Effector memory CD4-positive, alpha-beta T cell (primary cell): Measurements from ENCODE around the gene FNIP2.

Experiments
- DNase-seq, 3 donors: peaks; one replicate each; pipeline ENCODE4 v3.0.0-alpha.2; 2020
- H3K27ac ChIP-seq: 2 replicates; pipeline ENCODE4 v1.7.0; 2013; ENCODE audit warnings: mild to moderate bottlenecking, low read length, moderate library complexity; ENCODE audit not compliant: insufficient read depth, poor library complexity, severe bottlenecking
- H3K27me3 ChIP-seq: replicated peaks from 2 replicates; pipeline ENCODE4 v1.7.0; 2013; ENCODE audit warnings: mild to moderate bottlenecking, low read length; ENCODE audit not compliant: insufficient read depth, control insufficient read depth, poor library complexity, severe bottlenecking
- H3K36me3 ChIP-seq: 2 replicates; pipeline ENCODE4 v1.7.0; 2013; ENCODE audit warnings: mild to moderate bottlenecking, low read length, moderate library complexity; ENCODE audit not compliant: control insufficient read depth, insufficient read depth
- H3K4me1 ChIP-seq: 2 replicates; pipeline ENCODE4 v1.7.0; 2013; ENCODE audit warnings: low read length, mild to moderate bottlenecking; ENCODE audit not compliant: control insufficient read depth, insufficient read depth, poor library complexity, severe bottlenecking
- H3K4me3 ChIP-seq: 2 replicates; pipeline ENCODE4 v1.7.0; 2013; ENCODE audit warnings: low read length, low read depth, mild to moderate bottlenecking; ENCODE audit not compliant: insufficient read depth, poor library complexity, severe bottlenecking
- H3K9me3 ChIP-seq: 2 replicates; pipeline ENCODE4 v1.7.0; 2013; ENCODE audit warnings: mild to moderate bottlenecking, low read length, moderate library complexity; ENCODE audit not compliant: control insufficient read depth

The FNIP2 gene

DNA sequence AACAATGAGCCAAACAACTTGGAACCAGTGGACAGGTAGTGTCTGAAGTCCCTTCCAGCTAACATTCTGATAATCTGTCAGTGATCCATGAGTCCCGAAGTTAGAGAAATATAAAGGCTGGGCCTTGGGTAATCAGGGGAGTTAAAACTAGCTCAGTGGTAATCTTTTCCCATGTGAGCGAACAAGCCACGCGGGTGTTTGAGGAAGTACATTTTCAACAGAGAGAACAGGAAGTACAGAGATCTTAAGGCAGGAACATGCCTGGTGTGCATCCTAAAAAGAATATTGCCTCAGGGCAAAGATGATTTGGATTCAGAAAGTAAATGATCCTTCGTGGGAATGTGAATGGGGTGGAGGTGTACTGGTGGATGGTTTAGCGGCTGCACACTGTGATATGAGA is 42.9 kb downstream of the FNIP2 start:
- Histone ChIP-seq H3K4me1 (peaks cover 10% of the 10 kb centered on the region), H3K36me3 (no peaks in the 10 kb centered on the region), H3K27me3 (no peaks in the 10 kb centered on the region), H3K27ac (no peak overlapping the region), H3K4me3 (no peak overlapping the region), H3K9me3 (no peaks in the 10 kb centered on the region)
- DNase-seq = no peak

DNA sequence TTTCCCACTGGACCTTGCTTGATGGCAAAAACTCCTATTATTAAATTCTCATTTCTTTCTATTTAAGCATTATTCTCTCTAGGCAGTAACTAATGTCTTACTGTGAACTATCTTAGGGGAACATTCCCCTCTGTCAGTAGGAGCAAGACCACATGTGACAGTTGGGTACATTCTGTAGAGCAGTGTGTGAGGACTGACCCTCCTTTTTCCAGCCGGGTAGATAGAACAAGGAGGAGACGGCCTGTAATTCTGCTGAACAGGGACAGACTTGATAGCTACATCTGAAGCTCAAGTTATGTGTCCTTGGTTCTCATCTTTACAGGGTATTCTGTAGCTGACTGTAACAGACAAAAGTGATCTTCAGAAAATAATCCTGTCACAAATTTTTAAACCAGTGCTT is 43.3 kb downstream of the FNIP2 start:
- H3K36me3 ChIP-seq = no peaks in the 10 kb centered on the region
- H3K27me3 ChIP-seq = no peaks in the 10 kb centered on the region
- no peak overlapping the region for H3K4me3 ChIP-seq
- no peak for DNase-seq
- peaks cover 14% of the 10 kb centered on the region for H3K4me1 ChIP-seq
- H3K27ac ChIP-seq = no peak overlapping the region
- H3K9me3 ChIP-seq = no peaks in the 10 kb centered on the region

DNA sequence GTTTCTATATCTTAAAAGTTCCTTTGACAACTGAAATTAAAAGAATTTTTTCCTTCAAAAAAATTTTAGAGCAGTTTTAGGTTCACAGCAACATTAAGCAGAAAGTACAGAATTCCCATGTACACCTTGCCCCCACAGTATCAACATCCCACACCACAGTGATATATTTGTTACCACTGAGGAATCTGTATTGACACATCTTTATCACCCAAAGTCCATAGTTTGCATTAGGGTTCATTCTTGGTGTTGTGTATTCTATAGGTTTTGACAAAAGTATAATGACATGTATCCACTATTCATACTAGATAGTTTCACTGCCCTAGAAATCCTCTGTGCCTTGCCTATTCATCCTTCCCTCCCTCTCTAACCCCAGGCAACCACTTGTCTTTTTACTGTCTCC is 43.7 kb downstream of the FNIP2 start:
- Histone ChIP-seq H3K4me3 (no peak overlapping the region), H3K4me1 (peaks cover 15% of the 10 kb centered on the region), H3K27ac (no peak overlapping the region), H3K27me3 (no peaks in the 10 kb centered on the region), H3K9me3 (no peaks in the 10 kb centered on the region), H3K36me3 (no peaks in the 10 kb centered on the region)
- no peak for DNase-seq

DNA sequence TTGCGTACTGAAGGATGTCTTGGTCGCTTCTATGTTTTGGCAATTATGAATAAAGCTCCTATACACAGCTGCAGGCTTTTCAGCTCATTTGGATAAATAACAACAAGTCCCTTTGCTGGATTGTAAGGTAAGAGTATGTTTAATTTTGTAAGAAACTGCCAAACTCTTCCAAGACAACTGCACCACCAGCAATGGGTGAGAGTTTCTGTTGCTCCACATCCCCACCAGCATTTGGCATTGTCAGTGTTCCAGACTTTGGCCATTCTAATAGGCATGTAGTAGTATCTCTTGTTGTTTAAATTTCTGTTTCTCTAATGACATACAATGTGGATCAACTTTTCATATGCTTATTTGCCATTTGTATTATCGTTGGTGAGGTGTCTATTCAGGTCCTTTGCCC is 44.3 kb downstream of the FNIP2 start:
- no peak for DNase-seq
- H3K9me3 ChIP-seq = no peaks in the 10 kb centered on the region
- H3K4me1 ChIP-seq = peaks cover 15% of the 10 kb centered on the region

DNA sequence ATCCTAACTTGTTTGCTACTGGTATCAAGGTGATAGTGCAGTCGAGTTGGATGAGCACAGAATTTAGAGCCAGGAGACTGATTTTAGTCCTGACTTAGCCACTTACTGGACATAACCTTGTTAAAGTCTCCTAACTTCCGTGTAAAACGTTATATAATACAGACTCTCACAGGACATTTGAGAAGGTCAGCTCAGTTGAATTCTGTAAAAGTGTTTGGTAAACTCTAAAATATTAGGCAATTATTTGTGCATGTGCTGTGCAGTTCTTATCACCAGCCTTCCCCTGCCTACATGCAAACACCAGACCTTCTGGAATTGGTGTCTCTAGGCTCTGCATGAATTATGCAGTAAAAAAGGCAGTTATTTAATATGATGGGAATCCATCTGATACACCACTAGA is 45.4 kb downstream of the FNIP2 start:
- H3K36me3 ChIP-seq = no peaks in the 10 kb centered on the region
- H3K27ac ChIP-seq = no peak overlapping the region
- H3K9me3 ChIP-seq = no peaks in the 10 kb centered on the region
- DNase-seq = no peak
- no peaks in the 10 kb centered on the region for H3K27me3 ChIP-seq
- H3K4me3 ChIP-seq = no peak overlapping the region
- peaks cover 21% of the 10 kb centered on the region for H3K4me1 ChIP-seq

More for the DNA sequence above, 44.3 kb downstream of the FNIP2 start:
- no peaks in the 10 kb centered on the region for H3K27me3 ChIP-seq
- H3K4me3 ChIP-seq = no peak overlapping the region
- no peak overlapping the region for H3K27ac ChIP-seq
- H3K36me3 ChIP-seq = no peaks in the 10 kb centered on the region

DNA sequence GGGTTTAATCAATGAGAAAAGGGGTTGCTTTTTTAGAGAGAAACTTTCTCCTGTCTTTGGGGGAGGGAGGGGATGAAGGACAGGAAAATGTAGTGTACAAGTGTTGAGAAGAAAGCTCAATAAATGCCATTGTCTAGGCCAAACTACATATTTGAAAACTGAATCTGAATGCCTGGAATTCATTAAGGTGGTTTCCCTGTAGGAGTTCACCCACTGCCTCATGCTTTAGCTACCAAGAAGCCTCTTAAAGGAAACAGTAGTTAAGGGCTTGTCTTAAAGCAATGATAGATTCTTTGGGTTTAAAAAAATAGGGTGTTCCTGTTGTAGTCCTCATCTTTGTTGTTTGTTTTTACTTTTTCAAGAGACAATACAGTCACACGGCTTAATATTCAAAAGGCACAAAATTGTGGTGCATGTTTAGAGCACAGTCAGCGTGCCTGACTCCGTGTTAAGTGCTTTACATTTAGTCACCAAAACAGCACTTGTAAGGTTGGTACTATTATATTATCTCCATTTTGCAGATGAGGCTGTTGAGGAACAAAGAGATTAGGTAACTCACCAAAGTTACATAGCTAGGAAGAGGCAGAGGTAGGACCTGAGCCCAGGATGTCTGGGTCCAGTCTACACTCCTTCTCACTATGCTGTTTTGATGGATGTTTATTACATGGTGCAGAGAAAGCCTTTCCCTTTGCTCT is 46.0 kb downstream of the FNIP2 start:
- DNase-seq = no peak
- peaks cover 18% of the 10 kb centered on the region for H3K4me1 ChIP-seq
- no peaks in the 10 kb centered on the region for H3K9me3 ChIP-seq
- no peaks in the 10 kb centered on the region for H3K36me3 ChIP-seq
- H3K4me3 ChIP-seq = no peak overlapping the region
- no peak overlapping the region for H3K27ac ChIP-seq
- no peaks in the 10 kb centered on the region for H3K27me3 ChIP-seq

DNA sequence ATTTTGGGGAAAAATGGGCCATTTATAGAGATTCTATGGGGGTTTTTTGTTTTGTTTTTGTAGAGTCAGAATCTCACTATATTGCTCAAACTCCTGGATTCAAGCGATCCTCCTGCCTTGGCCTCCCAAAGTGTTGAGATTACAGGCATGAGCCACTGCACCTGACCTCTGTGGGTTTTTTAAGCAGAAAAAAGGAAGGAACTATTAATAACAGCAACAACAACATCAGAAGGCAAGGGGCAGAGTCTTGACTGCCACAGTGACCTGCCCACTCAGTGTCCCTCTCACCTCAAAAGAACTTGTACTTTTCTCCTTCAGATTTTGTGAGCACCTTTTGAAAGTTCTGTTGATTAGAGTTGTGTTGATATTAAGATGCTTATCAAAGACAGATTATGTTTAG is 48.1 kb downstream of the FNIP2 start:
- Histone ChIP-seq H3K36me3 (no peaks in the 10 kb centered on the region), H3K4me1 (peaks cover 11% of the 10 kb centered on the region), H3K27me3 (no peaks in the 10 kb centered on the region), H3K27ac (no peak overlapping the region), H3K9me3 (no peaks in the 10 kb centered on the region), H3K4me3 (no peak overlapping the region)
- DNase-seq = no peak

DNA sequence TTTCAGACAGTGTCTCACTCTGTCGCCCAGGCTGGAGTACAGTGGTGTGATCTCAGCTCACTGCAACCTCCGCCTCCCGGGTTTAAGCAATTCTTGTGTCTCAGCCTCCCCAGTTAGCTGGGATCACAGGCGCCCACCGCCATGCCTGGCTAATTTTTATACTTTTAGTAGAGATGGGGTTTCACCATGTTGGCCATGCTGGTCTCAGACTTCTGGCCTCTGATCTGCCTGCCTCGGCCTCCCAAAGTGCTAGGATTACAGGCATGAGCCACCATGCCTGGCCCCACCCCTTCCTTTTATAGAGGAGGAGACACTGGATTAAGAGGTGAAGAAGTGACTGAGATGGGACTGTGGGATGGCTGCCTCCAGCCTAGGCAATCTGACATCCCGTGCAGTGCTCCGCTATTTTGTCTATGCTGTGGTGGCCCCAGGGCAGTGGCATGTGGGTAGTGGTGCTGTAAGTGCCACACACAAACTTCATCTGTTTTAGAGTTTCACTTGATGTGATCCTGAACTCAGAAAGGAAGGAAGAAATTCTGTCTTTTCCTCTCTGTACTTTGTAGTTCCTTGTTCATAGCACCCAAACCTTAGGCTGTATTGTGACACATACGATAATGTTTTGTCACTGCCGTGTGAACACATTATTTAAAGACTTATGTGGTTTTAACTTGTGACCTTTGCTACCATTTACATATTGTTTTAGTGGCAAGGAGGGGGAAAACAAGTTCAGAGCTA is 48.9 kb downstream of the FNIP2 start:
- Histone ChIP-seq H3K4me3 (no peak overlapping the region), H3K4me1 (peaks cover 11% of the 10 kb centered on the region), H3K36me3 (no peaks in the 10 kb centered on the region), H3K27ac (no peak overlapping the region), H3K9me3 (no peaks in the 10 kb centered on the region), H3K27me3 (no peaks in the 10 kb centered on the region)
- DNase-seq = no peak

DNA sequence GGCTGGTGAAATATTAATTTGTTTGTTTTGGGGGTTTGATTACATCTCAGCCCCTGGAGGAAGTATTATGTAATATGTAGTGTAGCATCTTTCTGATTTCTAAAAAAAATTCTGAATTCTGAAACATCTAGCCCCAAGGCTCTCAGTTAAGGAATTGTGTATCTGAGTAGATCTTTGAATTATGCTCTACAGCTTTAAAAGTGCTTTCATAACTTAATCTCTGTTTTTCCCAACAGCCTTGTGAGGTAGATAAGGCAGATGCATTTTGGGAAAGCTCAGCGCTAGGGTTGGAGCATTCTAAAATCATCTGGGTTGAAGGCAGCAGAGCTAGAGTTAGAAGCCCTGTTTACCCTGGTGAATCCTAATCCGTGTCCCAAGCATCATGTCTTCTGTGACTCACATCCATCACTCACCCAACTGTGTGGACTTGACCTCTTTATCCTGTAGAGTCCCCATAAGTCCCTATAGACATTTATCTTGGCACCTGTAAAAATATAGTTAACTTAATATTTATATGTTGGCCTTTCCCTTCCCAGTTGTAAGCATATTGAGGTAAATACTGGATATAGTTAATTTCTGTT is 49.8 kb downstream of the FNIP2 start:
- Histone ChIP-seq H3K4me1 (peaks cover 11% of the 10 kb centered on the region), H3K4me3 (no peak overlapping the region), H3K27ac (no peak overlapping the region), H3K36me3 (no peaks in the 10 kb centered on the region), H3K9me3 (no peaks in the 10 kb centered on the region), H3K27me3 (no peaks in the 10 kb centered on the region)
- no peak for DNase-seq
